A673 (cell line): Measurements from ENCODE around the gene PIGN. TPM values are rescaled to one million over a fixed set of nuclear protein-coding genes. Genes with fewer than 3 reads are reported as not detected.

ENCODE experiments used
- BruUV-seq: library from RNA; stranded (reverse); fragments of 400-500 nt; replicated peaks from 2 replicates; lab custom pipeline; 2021; lab: Mats Ljungman, UMichigan
- CTCF ChIA-PET: fragments of 300-600 bp; sonication (Branson Sonifier 250); formaldehyde crosslinking; loops from one replicate; lab custom pipeline; 2022; ENCODE audit warnings: antibody characterized with exemption; lab: Charles Lee
- POLR2A ChIA-PET: fragments of 300-600 bp; sonication (Branson Sonifier 250); formaldehyde crosslinking; loops from one replicate; lab custom pipeline; 2022; ENCODE audit warnings: antibody characterized with exemption; ENCODE audit not compliant: low non-redundant PET; lab: Charles Lee
- DNase-seq: peaks from one replicate; pipeline ENCODE4 v3.0.0-alpha.2; 2015; ENCODE audit warnings: low spot score
- H3K27ac ChIP-seq: fragments of 200-600 bp; sonication (generic); 2 replicates; pipeline ENCODE4 v1.5.1; 2016; ENCODE audit warnings: mixed run types, low read depth, mild to moderate bottlenecking, mixed read lengths, antibody characterized with exemption, low read length; ENCODE audit not compliant: poor library complexity, severe bottlenecking
- H3K27me3 ChIP-seq: fragments of 200-600 bp; sonication (generic); replicated peaks from 2 replicates; pipeline ENCODE4 v1.6.1; 2017; ENCODE audit warnings: mixed run types, low read depth, mild to moderate bottlenecking, mixed read lengths, antibody characterized with exemption, low read length; ENCODE audit not compliant: insufficient read depth, poor library complexity
- H3K36me3 ChIP-seq: fragments of 200-600 bp; sonication (generic); 2 replicates; pipeline ENCODE4 v1.6.1; 2016; ENCODE audit warnings: mixed run types, mild to moderate bottlenecking, mixed read lengths, antibody characterized with exemption, low read length; ENCODE audit not compliant: insufficient read depth, poor library complexity, severe bottlenecking
- H3K4me1 ChIP-seq: fragments of 200-600 bp; sonication (generic); 2 replicates; pipeline ENCODE4 v1.6.1; 2017; ENCODE audit warnings: mixed run types, mild to moderate bottlenecking, mixed read lengths, antibody characterized with exemption, low read length; ENCODE audit not compliant: insufficient read depth, poor library complexity, severe bottlenecking
- H3K4me3 ChIP-seq: fragments of 200-600 bp; sonication (generic); 2 replicates; pipeline ENCODE4 v1.5.1; 2016; ENCODE audit warnings: low read depth, mixed run types, mild to moderate bottlenecking, mixed read lengths, low read length; ENCODE audit not compliant: poor library complexity, severe bottlenecking
- H3K9me3 ChIP-seq: fragments of 200-600 bp; sonication (generic); 2 replicates; pipeline ENCODE4 v1.6.1; 2016; ENCODE audit warnings: mixed run types, low read depth, mild to moderate bottlenecking, mixed read lengths, antibody characterized with exemption, low read length; ENCODE audit not compliant: poor library complexity, severe bottlenecking
- EZH2 ChIP-seq: fragments of 200-600 bp; sonication (generic); IDR thresholded peaks from 2 replicates; pipeline ENCODE4 v1.6.1; 2017; ENCODE audit warnings: borderline replicate concordance, low read depth, mild to moderate bottlenecking, mixed read lengths, antibody characterized with exemption, low read length; ENCODE audit not compliant: poor library complexity, severe bottlenecking
- intact Hi-C: fragments of 100-400 bp; cut with micrococcal nuclease; formaldehyde crosslinking; loops from one replicate; pipeline ENCODE4 v1.10.0; 2022; ENCODE audit not compliant: unreplicated experiment
- total RNA-seq: library from RNA; stranded (reverse); gene quantifications from 2 replicates; pipeline ENCODE4 v1.2.3, GENCODE V29; 2021
- TF ChIP-seq, protein P1 (sequence below): fragments of 300-800, 200-600 bp; sonication (generic); conservative IDR thresholded peaks from 2 replicates; pipeline ENCODE4 v1.5.1; 2017; ENCODE audit warnings: low read depth, mild to moderate bottlenecking, antibody characterized with exemption, low read length, moderate library complexity, mixed read lengths

PIGN gene
- total RNA-seq, 1 experiment from 2014 or later = 23.8 TPM

- Histone ChIP-seq H3K4me1 (peaks cover 10% of the 10 kb centered on the region), H3K36me3 (no peaks in the 10 kb centered on the region), H3K4me3 (no peak overlapping the region), H3K27ac (peak overlapping the region; percentile 53), H3K9me3 (no peaks in the 10 kb centered on the region), H3K27me3 (no peaks in the 10 kb centered on the region)
- DNase-seq = peak; percentile 88
- BruUV-seq = no TSS peak
- no peak for TF ChIP-seq EZH2
- TF ChIP-seq, protein P1, sequence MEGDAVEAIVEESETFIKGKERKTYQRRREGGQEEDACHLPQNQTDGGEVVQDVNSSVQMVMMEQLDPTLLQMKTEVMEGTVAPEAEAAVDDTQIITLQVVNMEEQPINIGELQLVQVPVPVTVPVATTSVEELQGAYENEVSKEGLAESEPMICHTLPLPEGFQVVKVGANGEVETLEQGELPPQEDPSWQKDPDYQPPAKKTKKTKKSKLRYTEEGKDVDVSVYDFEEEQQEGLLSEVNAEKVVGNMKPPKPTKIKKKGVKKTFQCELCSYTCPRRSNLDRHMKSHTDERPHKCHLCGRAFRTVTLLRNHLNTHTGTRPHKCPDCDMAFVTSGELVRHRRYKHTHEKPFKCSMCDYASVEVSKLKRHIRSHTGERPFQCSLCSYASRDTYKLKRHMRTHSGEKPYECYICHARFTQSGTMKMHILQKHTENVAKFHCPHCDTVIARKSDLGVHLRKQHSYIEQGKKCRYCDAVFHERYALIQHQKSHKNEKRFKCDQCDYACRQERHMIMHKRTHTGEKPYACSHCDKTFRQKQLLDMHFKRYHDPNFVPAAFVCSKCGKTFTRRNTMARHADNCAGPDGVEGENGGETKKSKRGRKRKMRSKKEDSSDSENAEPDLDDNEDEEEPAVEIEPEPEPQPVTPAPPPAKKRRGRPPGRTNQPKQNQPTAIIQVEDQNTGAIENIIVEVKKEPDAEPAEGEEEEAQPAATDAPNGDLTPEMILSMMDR = no peak
- intact Hi-C loops = loop anchor here (1.0 kb wide), 1 partner anchor 23 kb away; no protein-coding TSS in a partner anchor
- ChIA-PET POLR2A (interaction anchor here (0.6 kb wide), 1 partner anchor 27 kb away, joined by 4 read pairs; no protein-coding TSS in a partner anchor), CTCF (no interaction called here)
Measured at GRCh38 chr18:62018034-62018758, 168.7 kb downstream of the PIGN start.

DNA sequence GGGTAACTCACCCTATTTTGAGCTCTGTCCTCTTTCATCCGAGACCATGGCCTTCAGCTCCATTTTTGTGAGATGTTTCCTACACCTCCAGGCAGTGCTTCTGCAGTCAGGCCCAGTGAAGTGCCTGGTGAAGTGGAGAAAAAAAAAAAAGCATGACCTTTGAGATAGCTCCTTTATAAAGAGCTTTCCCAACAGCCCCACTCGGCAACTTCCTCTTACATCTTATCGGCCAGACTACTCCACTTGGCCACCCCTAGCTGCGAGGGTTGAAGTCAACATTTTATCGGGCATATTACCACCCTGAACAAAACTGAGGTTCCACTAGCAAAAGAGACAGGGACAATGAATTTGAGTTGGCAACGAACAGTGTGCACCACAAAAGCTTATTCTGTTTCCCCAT is 169.2 kb downstream of the PIGN start:
- Histone ChIP-seq H3K4me1 (peaks cover 10% of the 10 kb centered on the region), H3K9me3 (no peaks in the 10 kb centered on the region), H3K27ac (peak overlapping the region; percentile 53), H3K27me3 (no peaks in the 10 kb centered on the region), H3K36me3 (no peaks in the 10 kb centered on the region), H3K4me3 (no peak overlapping the region)
- no peak for DNase-seq
- BruUV-seq = no TSS peak
- POLR2A ChIA-PET = interaction anchor here (0.6 kb wide), 1 partner anchor 28 kb away, joined by 4 read pairs; no protein-coding TSS in a partner anchor
- intact Hi-C loops = loop anchor here (1.0 kb wide), 1 partner anchor 24 kb away; no protein-coding TSS in a partner anchor
- CTCF ChIA-PET = interaction anchor here (0.7 kb wide), 1 partner anchor 114 kb away, joined by 3 read pairs; no protein-coding TSS in a partner anchor
- no peak for TF ChIP-seq EZH2
- TF ChIP-seq, protein P1 = no peak

GRCh38 chr18:62011416-62011815 is 175.4 kb downstream of the PIGN start:
- H3K27ac ChIP-seq = no peak overlapping the region
- no peak for DNase-seq
- BruUV-seq = no TSS peak
- no peaks in the 10 kb centered on the region for H3K4me1 ChIP-seq
- TF ChIP-seq, protein P1 = no peak
- TF ChIP-seq EZH2 = no peak
- H3K27me3 ChIP-seq = no peaks in the 10 kb centered on the region
- ChIA-PET CTCF (no interaction called here), POLR2A (no interaction called here)
- H3K9me3 ChIP-seq = no peaks in the 10 kb centered on the region
- no peak overlapping the region for H3K4me3 ChIP-seq
- intact Hi-C loops = no loop called here
- no peaks in the 10 kb centered on the region for H3K36me3 ChIP-seq
